NCI-H69 (cell line): ENCODE measurements around the gene ABCG8.

ENCODE experiments used
- DNase-seq: peaks from one replicate; lab custom pipeline; 2025; lab: John Stamatoyannopoulos, UW

Gene ABCG8

DNA sequence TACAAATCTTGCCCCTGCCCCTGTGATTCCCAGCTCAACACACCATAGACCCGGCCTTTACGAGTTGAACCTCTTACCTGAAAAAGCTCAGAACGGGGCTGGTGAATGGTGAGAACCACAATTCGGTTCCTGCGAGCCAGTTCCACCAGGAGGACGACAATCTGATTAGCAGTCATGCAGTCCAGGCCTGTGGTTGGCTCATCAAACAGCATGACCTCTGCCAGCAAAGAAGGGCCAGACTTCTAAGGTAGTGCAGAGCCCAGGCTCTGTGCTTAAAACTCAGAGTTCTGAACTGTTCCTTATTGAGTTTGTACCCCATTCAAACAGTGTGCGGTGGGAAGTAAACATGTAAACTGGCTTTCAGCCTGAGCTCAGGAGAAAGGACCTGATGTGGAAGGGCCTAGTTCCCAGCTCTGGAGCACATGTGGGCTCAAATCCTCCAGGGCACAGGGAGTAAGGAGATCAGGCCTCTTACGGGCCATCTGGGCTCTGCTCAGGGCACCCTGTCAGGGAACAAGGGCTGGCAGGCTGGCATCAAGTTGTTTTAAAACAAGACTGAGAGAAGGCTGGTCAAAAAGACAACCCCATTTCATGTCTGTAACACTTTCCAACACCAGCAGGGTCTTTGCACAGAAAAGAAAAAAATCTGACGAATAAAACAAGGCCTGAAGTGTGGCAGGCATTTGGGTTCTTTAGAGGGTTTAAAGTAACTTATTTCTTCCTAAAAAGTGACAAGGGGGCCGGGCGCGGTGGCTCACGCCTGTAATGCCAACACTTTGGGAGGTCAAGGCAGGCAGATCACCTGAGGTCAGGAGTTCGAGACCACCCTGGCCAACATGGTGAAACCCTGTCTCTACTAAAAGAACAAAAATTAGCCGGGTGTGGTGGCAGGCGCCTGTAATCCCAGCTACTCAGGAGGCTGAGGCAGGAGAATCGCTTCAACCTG lies 12.2 kb upstream of the ABCG8 start:
- DNase-seq = no peak

GRCh38 chr2:43831543-43832294 lies 7.1 kb upstream of the ABCG8 start:
- peak; percentile 43 for DNase-seq

GRCh38 chr2:43832457-43832856 lies 6.3 kb upstream of the ABCG8 start:
- DNase-seq = no peak

DNA sequence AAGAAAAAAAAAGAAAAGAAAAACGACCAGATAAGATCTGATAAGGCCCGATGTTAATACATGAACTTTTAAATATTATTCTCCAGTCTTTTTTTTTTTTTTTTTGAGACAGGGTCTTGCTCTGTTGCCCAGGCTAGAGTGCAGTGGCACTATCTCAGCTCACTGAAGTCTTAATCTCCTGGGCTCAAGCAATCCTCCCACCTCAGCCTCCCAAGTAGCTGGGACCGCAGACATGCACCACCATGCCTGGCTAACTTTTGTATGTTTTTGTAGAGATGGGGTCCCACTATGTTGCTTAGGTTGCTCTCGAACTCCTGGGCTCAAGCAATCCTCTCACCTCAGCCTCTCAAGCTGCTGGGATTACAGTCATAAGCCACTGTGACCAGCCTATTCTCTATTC lies 1.7 kb upstream of the ABCG8 start:
- no peak for DNase-seq

DNA sequence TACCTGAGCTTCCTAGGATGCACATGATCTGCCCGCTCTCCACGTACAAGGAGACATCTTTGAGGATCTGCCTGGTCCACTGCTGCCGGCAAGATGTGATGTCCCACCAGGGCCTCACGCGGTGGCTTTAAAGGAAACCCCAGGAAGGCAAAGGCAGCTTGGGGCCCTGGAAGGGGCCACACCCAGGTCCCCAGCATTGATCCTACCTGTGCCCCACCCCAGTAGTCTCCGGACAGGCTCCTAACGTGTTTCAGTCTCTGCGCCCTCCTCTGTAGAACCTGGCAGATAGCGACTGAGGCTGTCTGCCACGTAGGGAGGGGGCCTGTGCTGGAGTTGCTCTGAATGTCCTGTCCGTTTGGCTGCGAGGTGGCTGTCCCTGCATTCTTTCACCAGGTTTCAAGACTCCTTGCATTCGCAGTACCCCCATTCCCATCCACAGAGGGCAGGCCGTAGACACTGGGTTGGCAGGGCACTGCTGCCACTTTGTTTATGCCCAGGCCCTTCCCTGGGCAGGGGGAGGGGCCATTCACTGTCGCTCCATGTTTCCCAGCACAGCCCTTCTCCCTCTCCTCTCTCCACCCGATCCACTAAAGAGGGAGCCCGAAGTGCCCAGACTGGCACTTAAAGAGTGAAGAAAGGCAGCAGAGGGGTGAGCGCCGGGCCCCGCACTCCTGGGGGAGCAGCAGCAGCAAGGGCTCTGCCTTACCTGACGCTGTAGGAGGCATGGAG lies 776 bp upstream of the ABCG8 start:
- DNase-seq = no peak

GRCh38 chr2:43839776-43840564 lies 1.2 kb downstream of the ABCG8 start:
- DNase-seq = no peak

- DNase-seq = no peak
Measured at GRCh38 chr2:43840965-43841364, 2.2 kb downstream of the ABCG8 start.

GRCh38 chr2:43841949-43842865 lies 3.4 kb downstream of the ABCG8 start:
- no peak for DNase-seq

- DNase-seq = no peak
Measured at GRCh38 chr2:43842866-43843226, 4.1 kb downstream of the ABCG8 start.

- no peak for DNase-seq
Measured at GRCh38 chr2:43845181-43845580, 6.4 kb downstream of the ABCG8 start.

GRCh38 chr2:43846140-43846793 lies 7.5 kb downstream of the ABCG8 start:
- DNase-seq = no peak

GRCh38 chr2:43848214-43848613 lies 9.4 kb downstream of the ABCG8 start:
- peak; percentile 6 for DNase-seq

DNA sequence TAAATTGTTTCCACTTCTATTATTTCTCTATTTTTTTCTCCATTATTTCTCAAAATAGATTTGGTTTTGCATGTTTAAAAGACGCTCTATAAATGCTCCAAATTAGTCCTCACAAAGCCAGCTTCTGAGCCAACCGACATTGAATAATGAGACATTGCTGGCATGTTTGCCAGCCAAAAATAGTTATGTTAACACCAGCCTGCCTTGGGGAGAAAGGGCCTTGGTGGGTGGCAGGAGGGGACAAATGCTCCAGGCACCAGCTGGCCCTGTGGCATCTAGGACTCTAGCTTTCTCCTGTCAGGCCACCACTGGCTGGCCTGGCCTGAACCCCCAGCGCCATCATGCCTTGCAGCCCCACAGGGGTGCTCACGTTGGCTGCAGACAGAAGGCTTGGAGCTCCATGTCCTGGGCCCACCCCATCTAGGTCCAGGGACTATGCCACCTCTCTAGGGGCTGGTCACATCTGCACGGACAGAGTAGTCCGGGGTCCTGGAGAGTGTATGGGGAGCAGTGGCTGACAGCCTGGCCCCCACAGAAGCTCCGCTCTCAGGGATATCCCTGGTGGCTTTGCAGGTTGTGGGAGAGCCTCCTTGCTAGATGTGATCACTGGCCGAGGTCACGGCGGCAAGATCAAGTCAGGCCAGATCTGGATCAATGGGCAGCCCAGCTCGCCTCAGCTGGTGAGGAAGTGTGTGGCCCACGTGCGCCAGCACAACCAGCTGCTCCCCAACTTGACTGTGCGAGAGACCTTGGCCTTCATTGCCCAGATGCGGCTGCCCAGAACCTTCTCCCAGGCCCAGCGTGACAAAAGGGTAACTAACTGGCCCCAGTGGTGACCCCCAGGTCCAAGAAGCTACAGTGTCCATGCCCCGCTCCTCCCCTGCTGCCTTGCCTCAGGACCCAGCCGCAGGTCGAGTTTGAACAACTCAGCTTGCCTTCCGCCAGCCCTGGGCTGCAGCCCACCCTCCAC lies 12.5 kb downstream of the ABCG8 start:
- no peak for DNase-seq

GRCh38 chr2:43852196-43852730 lies 13.5 kb downstream of the ABCG8 start:
- DNase-seq = no peak

DNA sequence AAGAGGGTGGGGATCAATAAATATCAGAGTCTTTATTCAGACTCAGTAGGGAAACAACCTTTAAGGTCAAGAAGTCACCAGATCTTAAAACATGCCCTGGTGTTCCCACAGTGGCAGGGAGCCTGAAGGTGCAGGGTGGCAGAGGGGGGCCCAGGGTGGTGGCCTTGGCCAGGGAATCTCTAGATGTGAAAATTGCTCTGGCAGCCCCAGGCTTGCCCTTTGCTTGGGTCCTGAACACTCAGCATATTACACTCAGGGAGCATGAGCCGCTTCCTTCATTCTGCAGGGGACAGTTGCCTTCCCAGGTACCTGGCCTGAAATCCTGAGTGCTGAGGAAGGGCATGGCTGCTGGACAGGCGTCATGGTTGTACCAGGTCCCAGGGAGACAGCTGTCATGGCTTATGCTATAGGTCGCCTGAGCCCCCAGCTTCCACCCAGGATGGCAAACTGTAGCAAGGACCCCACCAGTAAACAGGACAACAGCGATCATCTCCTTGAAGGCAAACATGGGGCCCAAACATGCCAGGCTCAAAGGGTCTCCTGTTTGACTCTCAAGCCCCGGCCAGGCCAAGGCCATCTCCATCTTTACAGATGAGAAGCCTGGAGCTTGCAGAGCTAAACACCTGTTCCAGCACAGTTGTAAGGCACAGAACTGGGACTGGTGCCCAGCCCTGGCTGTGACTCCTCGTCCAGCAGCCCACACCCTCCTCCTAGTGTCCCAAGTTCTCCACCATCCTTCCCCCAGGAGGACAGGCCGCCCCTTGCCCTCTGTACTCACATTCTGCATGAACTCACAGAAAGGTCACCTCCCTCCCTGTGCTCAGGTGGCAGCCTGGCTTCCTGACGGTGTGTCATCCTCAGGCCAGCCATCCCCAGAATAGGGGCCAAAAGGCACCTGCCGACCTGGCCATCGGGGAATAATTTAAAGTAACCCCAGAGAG lies 14.6 kb downstream of the ABCG8 start:
- DNase-seq = no peak

DNA sequence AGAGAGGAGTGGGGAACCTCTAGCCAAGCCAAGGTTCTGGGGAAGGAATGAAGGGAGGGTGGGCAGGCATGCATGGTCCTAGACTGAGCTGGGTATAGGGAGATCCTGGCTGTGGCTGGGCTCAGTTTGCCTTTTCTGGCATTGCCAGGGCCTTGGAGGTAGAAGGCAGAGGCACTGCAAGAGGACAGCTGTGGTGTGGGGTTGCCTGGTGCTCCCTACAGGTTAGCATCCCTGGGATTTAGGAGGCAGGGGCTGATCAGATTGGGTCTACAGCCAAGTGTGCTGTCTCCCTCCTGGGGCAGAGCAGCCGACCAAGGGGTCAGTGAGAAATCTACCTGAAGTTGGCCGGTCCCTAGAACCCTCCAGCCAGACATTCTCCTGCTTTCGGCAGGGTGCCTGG lies 15.9 kb downstream of the ABCG8 start:
- no peak for DNase-seq

- no peak for DNase-seq
Measured at GRCh38 chr2:43855292-43855691, 16.5 kb downstream of the ABCG8 start.

- peak; percentile 32 for DNase-seq
Measured at GRCh38 chr2:43872151-43872550, 33.4 kb downstream of the ABCG8 start.
